SK-N-SH (cell line): ENCODE results near the gene B3GALT4. TPM values are rescaled to one million over a fixed set of nuclear protein-coding genes. Genes with fewer than 3 reads are reported as not detected.

Experiments
- CTCF ChIA-PET: fragments of 300-600, 350-600 bp; formaldehyde crosslinking; extraction: SDS; loops from one replicate; lab custom pipeline; 2021; lab: Yijun Ruan, JAX
- POLR2A ChIA-PET: fragments of 350-600 bp; sonication (Branson Sonifier 250); formaldehyde crosslinking; extraction: SDS; loops from one replicate; lab custom pipeline; 2020; ENCODE audit warnings: antibody characterized with exemption, inconsistent platforms; lab: Yijun Ruan, JAX
- DNase-seq: peaks from one replicate; pipeline ENCODE4 v3.0.0; 2012
- H2AFZ ChIP-seq: fragments of 200-600 bp; sonication (generic); 2 replicates; pipeline ENCODE4 v1.8.1; 2016; ENCODE audit warnings: antibody characterized with exemption, mild to moderate bottlenecking, low read depth
- H3F3A ChIP-seq: fragments of 200-600 bp; sonication (generic); replicated peaks from 2 replicates; pipeline ENCODE3; 2016; ENCODE audit warnings: antibody characterized with exemption, mild to moderate bottlenecking; ENCODE audit not compliant: insufficient read depth
- H3K27ac ChIP-seq, 2 experiments: fragments of 200-500 bp in 1 of 2; fragments of 200-600 bp in 1 of 2; sonication (Bioruptor generic) in 1 of 2; sonication (generic), shearing (Covaris generic) in 1 of 2; 2 replicates each; pipeline versions ENCODE4 v1.5.1 to v1.6.1; 2014 to 2016; ENCODE audit warnings: low read depth in 2 of 2, inconsistent platforms in 1 of 2, low read length in 1 of 2, mild to moderate bottlenecking in 1 of 2, mixed read lengths in 1 of 2
- H3K27me3 ChIP-seq: fragments of 200-600 bp; sonication (generic), shearing (Covaris generic); 2 replicates; pipeline ENCODE4 v1.6.1; 2016; ENCODE audit warnings: mixed run types; ENCODE audit not compliant: insufficient read depth
- H3K36me3 ChIP-seq, 2 experiments: fragments of 200-500 bp in 1 of 2; fragments of 200-600 bp in 1 of 2; sonication (Bioruptor generic) in 1 of 2; sonication (generic) in 1 of 2; replicated peaks in 1 of 2; 2 replicates each; pipeline versions ENCODE3 to v1.5.1; 2014 to 2016; ENCODE audit warnings: low read length in 1 of 2, mild to moderate bottlenecking in 1 of 2; ENCODE audit not compliant: insufficient read depth in 2 of 2, control insufficient read depth in 1 of 2
- H3K4me1 ChIP-seq, 2 experiments: fragments of 200-500 bp in 1 of 2; fragments of 200-600 bp in 1 of 2; sonication (Bioruptor generic) in 1 of 2; sonication (generic), shearing (Covaris generic) in 1 of 2; 2 replicates each; pipeline versions ENCODE4 v1.5.1 to v1.6.1; 2014 to 2016; ENCODE audit warnings: low read depth in 1 of 2, low read length in 1 of 2, mixed run types in 1 of 2; ENCODE audit not compliant: insufficient read depth in 2 of 2, control insufficient read depth in 1 of 2
- H3K4me2 ChIP-seq: fragments of 200-600 bp; sonication (generic), shearing (Covaris generic); 2 replicates; pipeline ENCODE4 v1.6.1; 2017; ENCODE audit warnings: mixed run types
- H3K4me3 ChIP-seq, 2 experiments: fragments of 200-500 bp in 1 of 2; fragments of 200-600 bp in 1 of 2; sonication (Bioruptor generic) in 1 of 2; sonication (generic), shearing (Covaris generic) in 1 of 2; 2 replicates each; pipeline versions ENCODE4 v1.5.1 to v1.8.1; 2014 to 2016; ENCODE audit warnings: low read depth in 2 of 2, inconsistent platforms in 1 of 2, low read length in 1 of 2, mild to moderate bottlenecking in 1 of 2, mixed read lengths in 1 of 2, moderate library complexity in 1 of 2
- H3K79me2 ChIP-seq: fragments of 200-600 bp; sonication (generic); 2 replicates; pipeline ENCODE4 v1.8.1; 2017; ENCODE audit warnings: mild to moderate bottlenecking; ENCODE audit not compliant: insufficient read depth
- H3K9ac ChIP-seq: fragments of 200-600 bp; sonication (generic); 2 replicates; pipeline ENCODE4 v1.6.1; 2017; ENCODE audit warnings: mixed run types
- H3K9me2 ChIP-seq: fragments of 200-600 bp; sonication (generic); 2 replicates; pipeline ENCODE4 v1.6.1; 2017; ENCODE audit warnings: mixed run types
- H3K9me3 ChIP-seq: fragments of 200-600 bp; sonication (generic); 2 replicates; pipeline ENCODE4 v1.6.1; 2017; ENCODE audit warnings: mixed run types, mild to moderate bottlenecking, moderate library complexity
- H4K20me1 ChIP-seq: fragments of 200-600 bp; sonication (generic); 2 replicates; pipeline ENCODE4 v1.6.1; 2017; ENCODE audit warnings: mild to moderate bottlenecking, mixed run types; ENCODE audit not compliant: insufficient read depth
- CHD2 ChIP-seq: fragments of 150-350 bp; IDR thresholded peaks from 2 replicates; pipeline ENCODE4 v1.6.1; 2018; ENCODE audit warnings: low read length; ENCODE audit not compliant: partially characterized antibody
- EZH2phosphoT487 ChIP-seq: fragments of 200-600 bp; sonication (generic); IDR thresholded peaks from 2 replicates; pipeline ENCODE4 v1.6.1; 2017; ENCODE audit warnings: low read depth, mixed run types, mild to moderate bottlenecking, antibody characterized with exemption, moderate library complexity, borderline replicate concordance
- GABPA ChIP-seq: IDR thresholded peaks from 2 replicates; pipeline ENCODE4 v1.4.0; 2012; ENCODE audit warnings: low read depth, mild to moderate bottlenecking
- MXI1 ChIP-seq: IDR thresholded peaks from 2 replicates; pipeline ENCODE4 v1.6.1; 2012; ENCODE audit warnings: mild to moderate bottlenecking, low read depth, low read length, improper control_type of control experiment
- NRF1 ChIP-seq: IDR thresholded peaks from 2 replicates; pipeline ENCODE4 v1.6.1; 2012; ENCODE audit warnings: low read depth, mild to moderate bottlenecking, low read length
- POLR2AphosphoS5 ChIP-seq: IDR thresholded peaks from 2 replicates; pipeline ENCODE4 v1.6.1; 2012; ENCODE audit warnings: low read depth, low read length
- TEAD4 ChIP-seq: IDR thresholded peaks from 2 replicates; pipeline ENCODE4 v1.4.0; 2012; ENCODE audit warnings: mild to moderate bottlenecking, borderline replicate concordance; ENCODE audit not compliant: insufficient read depth
- USF2 ChIP-seq: fragments of 150-350 bp; IDR thresholded peaks from 2 replicates; pipeline ENCODE4 v1.6.1; 2017; ENCODE audit warnings: antibody characterized with exemption, low read length, low read depth, borderline replicate concordance
- ZBTB33 ChIP-seq: IDR thresholded peaks from 2 replicates; pipeline ENCODE4 v1.4.0; 2012; ENCODE audit warnings: low read depth, borderline replicate concordance
- WGBS: methylation state at CpG from one replicate; pipeline ENCODE4 v1.1.6; 2017; ENCODE audit warnings: low lambda C conversion rate; 5-methylcytosine and 5-hydroxymethylcytosine counted together
- polyA plus RNA-seq, 3 experiments: library from polyadenylated mRNA; depleted of rRNA; stranded (reverse); fragments of >200 nt; gene quantifications; 2 replicates each; pipeline ENCODE4 v1.2.3, GENCODE V29; 2012

B3GALT4 gene
- polyA plus RNA-seq, 1 of the 3 experiments (the other 2 are of a cell fraction) = 0.56 TPM

- TF ChIP-seq EZH2phosphoT487 (no peak), MXI1 (no peak), CHD2 (no peak)
- TF ChIP-seq, all 33 proteins: peak for 0
Measured at GRCh38 chr6:33289784-33290315, 12.9 kb downstream of the B3GALT4 start (continued).

GRCh38 chr6:33290459-33290858 lies 13.5 kb downstream of the B3GALT4 start:
- H2AFZ ChIP-seq = no peak overlapping the region
- H3K4me3 ChIP-seq = peak overlapping the region; percentile 78 to 96
- H3F3A ChIP-seq = peaks cover 3% of the 10 kb centered on the region
- no peaks in the 10 kb centered on the region for H3K9me2 ChIP-seq
- ChIA-PET CTCF (interaction anchor here (1.5 to 4.4 kb wide), 3 partner anchors 9 to 136 kb away, joined by 4 to 49 read pairs (median 9); partner anchors contain the start of gene B3GALT4), POLR2A (interaction anchor here (1.7 to 3.6 kb wide), 5 partner anchors 9 to 319 kb away, joined by 4 to 58 read pairs (median 8); partner anchors contain the start of genes B3GALT4, RGL2 and ZBTB22)
- WGBS = 53% methylated on average over 7 of the region's 7 CpGs
- no peaks in the 10 kb centered on the region for H3K9me3 ChIP-seq
- no peak for DNase-seq
- H3K4me1 ChIP-seq = peaks cover 5 to 28% of the 10 kb centered on the region in 2 experiments; a peak in 3 of 4 replicates
- TF ChIP-seq TEAD4 (no peak), POLR2AphosphoS5 (no peak; the same call in 1 of the 2 replicates), MXI1 (no peak)
- H3K27ac ChIP-seq = peak overlapping the region in 1 of 2 experiments; percentile 91; a peak in 1 of 4 replicates
- no peaks in the 10 kb centered on the region for H4K20me1 ChIP-seq
- no peaks in the 10 kb centered on the region for H3K27me3 ChIP-seq
- H3K79me2 ChIP-seq = peaks cover 52% of the 10 kb centered on the region
- H3K4me2 ChIP-seq = peak overlapping the region; percentile 96
- H3K36me3 ChIP-seq = peaks cover 34 to 62% of the 10 kb centered on the region in 2 experiments
- H3K9ac ChIP-seq = peak overlapping the region; percentile 80

GRCh38 chr6:33292996-33293682 lies 16.2 kb downstream of the B3GALT4 start:
- no peak for TF ChIP-seq NRF1
- no peak for TF ChIP-seq ZBTB33
- no peak for TF ChIP-seq GABPA
- no peak for TF ChIP-seq CHD2
- TF ChIP-seq EZH2phosphoT487 = no peak
- TF ChIP-seq USF2 = no peak
- TF ChIP-seq POLR2AphosphoS5 = 0 out of 2 replicates have a peak, but pooled peaks have one; percentile 15
- Histone ChIP-seq H3K9me3 (no peaks in the 10 kb centered on the region), H3K4me3 (no peak overlapping the region), H3K4me1 (peaks cover 5 to 27% of the 10 kb centered on the region in 2 experiments; a peak in 3 of 4 replicates), H2AFZ (no peak overlapping the region), H3F3A (peaks cover 3% of the 10 kb centered on the region), H3K36me3 (peaks cover 17 to 52% of the 10 kb centered on the region in 2 experiments), H3K9ac (no peak overlapping the region), H3K9me2 (no peaks in the 10 kb centered on the region), H3K27me3 (no peaks in the 10 kb centered on the region), H3K79me2 (peaks cover 44% of the 10 kb centered on the region), H4K20me1 (no peaks in the 10 kb centered on the region), H3K27ac (no peak overlapping the region), H3K4me2 (no peak overlapping the region)
- POLR2A ChIA-PET = interaction anchor here (1.8 kb wide), 1 partner anchor 16 kb away, joined by 8 read pairs; the partner anchor contains the start of gene B3GALT4
- no peak for DNase-seq
- CTCF ChIA-PET = interaction anchor here (1.4 kb wide), 1 partner anchor 16 kb away, joined by 4 read pairs; the partner anchor contains the start of gene B3GALT4
- 89% methylated on average over 13 of the region's 16 CpGs for WGBS
